ENCODE results near the gene MCC. TPM values are rescaled to one million over a fixed set of nuclear protein-coding genes. Genes with fewer than 3 reads are reported as not detected.

Gene MCC
- total and polyA plus RNA-seq, 12 donors: 1.8 to 12.6 (median 8.9) TPM

- intact Hi-C loops (cut with DNase I): no loop called here
- DNase-seq: no peak
- WGBS, 4 donors: 86 to 97% (median 91%) methylated on average over 5 of the region's 5 CpGs
- TF ChIP-seq POLR2A (IDR thresholded peaks at IDR 0.05): no peak
- TF ChIP-seq, protein P1, sequence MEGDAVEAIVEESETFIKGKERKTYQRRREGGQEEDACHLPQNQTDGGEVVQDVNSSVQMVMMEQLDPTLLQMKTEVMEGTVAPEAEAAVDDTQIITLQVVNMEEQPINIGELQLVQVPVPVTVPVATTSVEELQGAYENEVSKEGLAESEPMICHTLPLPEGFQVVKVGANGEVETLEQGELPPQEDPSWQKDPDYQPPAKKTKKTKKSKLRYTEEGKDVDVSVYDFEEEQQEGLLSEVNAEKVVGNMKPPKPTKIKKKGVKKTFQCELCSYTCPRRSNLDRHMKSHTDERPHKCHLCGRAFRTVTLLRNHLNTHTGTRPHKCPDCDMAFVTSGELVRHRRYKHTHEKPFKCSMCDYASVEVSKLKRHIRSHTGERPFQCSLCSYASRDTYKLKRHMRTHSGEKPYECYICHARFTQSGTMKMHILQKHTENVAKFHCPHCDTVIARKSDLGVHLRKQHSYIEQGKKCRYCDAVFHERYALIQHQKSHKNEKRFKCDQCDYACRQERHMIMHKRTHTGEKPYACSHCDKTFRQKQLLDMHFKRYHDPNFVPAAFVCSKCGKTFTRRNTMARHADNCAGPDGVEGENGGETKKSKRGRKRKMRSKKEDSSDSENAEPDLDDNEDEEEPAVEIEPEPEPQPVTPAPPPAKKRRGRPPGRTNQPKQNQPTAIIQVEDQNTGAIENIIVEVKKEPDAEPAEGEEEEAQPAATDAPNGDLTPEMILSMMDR (IDR thresholded peaks at IDR 0.05): no peak
- no peaks in the 10 kb centered on the region for H3K36me3 ChIP-seq (replicated peaks in 1 of 2)
- H3K27ac ChIP-seq: no peak overlapping the region
- no peak overlapping the region for H3K4me3 ChIP-seq
- no peaks in the 10 kb centered on the region for H3K27me3 ChIP-seq
- no peaks in the 10 kb centered on the region for H3K4me1 ChIP-seq (replicated peaks in 1 of 2)
- H3K9me3 ChIP-seq (replicated peaks in 1 of 3): no peaks in the 10 kb centered on the region
Measured at GRCh38 chr5:113070901-113071300, 417.4 kb downstream of the MCC start.

- Histone ChIP-seq H3K27ac (no peak overlapping the region), H3K4me1 (replicated peaks in 1 of 2) (no peaks in the 10 kb centered on the region), H3K27me3 (no peaks in the 10 kb centered on the region), H3K4me3 (no peak overlapping the region), H3K9me3 (replicated peaks in 1 of 3) (no peaks in the 10 kb centered on the region), H3K36me3 (replicated peaks in 1 of 2) (no peaks in the 10 kb centered on the region)
- WGBS, 4 donors: 88 to 92% (median 89%) methylated on average over 2 of the region's 2 CpGs
- TF ChIP-seq, protein P1 (IDR thresholded peaks at IDR 0.05): no peak
- no peak for TF ChIP-seq POLR2A (IDR thresholded peaks at IDR 0.05)
- intact Hi-C loops (cut with DNase I): no loop called here
- DNase-seq: peak in 1 of 7 donors; percentile 41
Measured at GRCh38 chr5:113068559-113068958, 419.7 kb downstream of the MCC start.

DNA sequence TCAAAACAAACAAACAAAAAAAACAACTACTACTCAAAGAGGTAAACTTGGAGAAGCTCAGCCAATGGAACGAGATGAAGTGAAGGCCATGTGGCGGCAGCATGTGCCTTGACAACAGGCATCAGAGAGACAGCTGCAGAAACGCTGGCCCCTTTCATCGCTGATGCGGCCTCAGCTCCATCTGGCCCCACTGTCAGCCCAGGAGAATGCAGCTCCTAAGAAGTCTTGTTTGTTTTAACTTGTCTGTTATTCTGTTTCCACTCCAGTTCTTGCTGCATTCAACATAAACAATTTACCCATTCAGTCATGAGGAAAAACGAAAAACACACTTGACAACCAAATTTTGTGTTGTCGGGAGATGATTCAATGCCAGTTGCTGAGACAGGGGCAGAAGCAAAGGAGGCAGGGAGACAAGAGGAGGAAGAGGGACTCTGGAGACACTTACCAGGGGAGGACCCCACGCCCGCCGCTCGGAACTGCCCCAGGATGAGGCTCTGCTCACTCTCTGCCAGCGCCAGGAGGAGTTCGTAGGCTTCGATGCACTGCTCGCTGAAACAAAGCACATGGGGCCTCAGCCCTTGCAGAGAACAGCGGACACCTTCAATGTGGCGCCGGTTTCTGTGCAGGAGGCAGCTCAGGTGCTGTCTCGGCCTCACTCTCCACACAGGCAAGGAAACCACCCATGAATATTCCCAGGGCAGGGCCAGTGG lies 420.5 kb downstream of the MCC start:
- DNase-seq: peak in 1 of 7 donors; percentile 35
- Histone ChIP-seq H3K27ac (no peak overlapping the region), H3K36me3 (replicated peaks in 1 of 2) (no peaks in the 10 kb centered on the region), H3K4me3 (no peak overlapping the region), H3K9me3 (replicated peaks in 1 of 3) (no peaks in the 10 kb centered on the region), H3K27me3 (no peaks in the 10 kb centered on the region), H3K4me1 (replicated peaks in 1 of 2) (no peaks in the 10 kb centered on the region)
- 90 to 99% (median 93%) methylated on average over 16 to 19 of the region's 19 CpGs for WGBS, 4 donors
- TF ChIP-seq, protein P1 (IDR thresholded peaks at IDR 0.05): no peak
- no peak for TF ChIP-seq POLR2A (IDR thresholded peaks at IDR 0.05)
- intact Hi-C loops (cut with DNase I): no loop called here

DNA sequence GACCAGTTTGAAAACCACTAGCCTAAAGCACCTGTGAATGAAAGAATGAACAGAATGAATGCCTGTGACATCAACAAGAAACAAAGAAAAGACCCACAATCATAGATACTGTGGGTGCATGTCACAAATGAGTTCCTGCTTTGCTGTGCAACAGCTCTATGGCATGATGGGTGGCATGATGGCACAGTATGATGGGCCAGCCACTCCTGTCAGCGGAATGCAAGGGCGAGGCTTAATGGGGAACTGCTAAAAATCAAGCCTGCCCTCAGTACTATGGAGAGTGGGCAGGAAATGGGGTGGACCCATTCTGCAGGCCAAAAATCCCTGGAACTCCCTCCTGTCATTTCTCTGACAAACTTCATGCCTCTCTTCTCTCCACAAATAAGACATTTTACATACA lies 422.6 kb downstream of the MCC start:
- Histone ChIP-seq H3K4me3 (no peak overlapping the region), H3K27me3 (no peaks in the 10 kb centered on the region), H3K4me1 (replicated peaks in 1 of 2) (no peaks in the 10 kb centered on the region), H3K9me3 (replicated peaks in 1 of 3) (no peaks in the 10 kb centered on the region), H3K36me3 (replicated peaks in 1 of 2) (no peaks in the 10 kb centered on the region), H3K27ac (no peak overlapping the region)
- DNase-seq: no peak
- 93 to 100% (median 95%) methylated on average over 2 of the region's 2 CpGs for whole genome bisulfite sequencing, 4 donors
- intact Hi-C loops (cut with DNase I): no loop called here
- TF ChIP-seq POLR2A (IDR thresholded peaks at IDR 0.05): no peak

DNA sequence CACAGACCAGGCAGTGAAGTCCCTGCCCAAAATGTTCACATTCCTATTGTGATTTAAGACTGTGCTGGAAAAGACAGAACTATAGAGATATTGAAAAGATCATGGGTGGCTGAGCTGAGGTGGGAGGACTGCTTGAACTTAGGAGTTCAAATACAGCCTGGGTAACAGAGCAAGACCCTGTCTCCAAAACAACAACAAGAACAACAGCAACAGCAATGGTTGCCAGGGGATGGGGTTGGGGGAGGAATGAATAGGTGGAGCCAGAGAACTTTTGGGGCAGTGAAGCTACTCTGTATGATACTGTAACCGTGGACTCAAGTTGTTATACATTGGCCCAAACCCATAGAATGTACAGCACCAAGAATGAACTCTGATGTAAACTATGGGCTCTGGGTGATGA lies 423.4 kb downstream of the MCC start:
- H3K27ac ChIP-seq: no peak overlapping the region
- no peaks in the 10 kb centered on the region for H3K36me3 ChIP-seq (replicated peaks in 1 of 2)
- WGBS, 4 donors: 80 to 97% (median 94%) methylated on average over 1 of the region's 1 CpG
- DNase-seq: no peak
- H3K4me3 ChIP-seq: no peak overlapping the region
- H3K9me3 ChIP-seq (replicated peaks in 1 of 3): no peaks in the 10 kb centered on the region
- peaks cover 0 to under 1% of the 10 kb centered on the region in 2 donors for H3K4me1 ChIP-seq (replicated peaks in 1 of 2)
- TF ChIP-seq, protein P1 (IDR thresholded peaks at IDR 0.05): no peak
- TF ChIP-seq POLR2A (IDR thresholded peaks at IDR 0.05): no peak
- intact Hi-C loops (cut with DNase I): no loop called here
- H3K27me3 ChIP-seq: no peaks in the 10 kb centered on the region
